ENCODE results near the gene ATRIP. TPM values are rescaled to one million over a fixed set of nuclear protein-coding genes. Genes with fewer than 3 reads are reported as not detected.

ATRIP gene
- total and polyA plus RNA-seq, 2 experiments from 2014 or later, result 4.2 to 8.4 TPM

GRCh38 chr3:48474619-48475018 lies 28.1 kb downstream of the ATRIP start:
- no peak overlapping the region for H3K4me2 ChIP-seq (ENCODE audit: unreplicated experiment)
- no peak for DNase-seq
- H3K4me3 ChIP-seq, result no peak overlapping the region
- no peaks in the 10 kb centered on the region for H3K9me2 ChIP-seq (ENCODE audit: insufficient read depth)
- no peaks in the 10 kb centered on the region for H3K27me3 ChIP-seq (replicated peaks; ENCODE audit: insufficient read depth)
- H4K20me1 ChIP-seq (ENCODE audit: insufficient read depth), result no peaks in the 10 kb centered on the region
- TF ChIP-seq EZH2 (IDR thresholded peaks at IDR 0.05; ENCODE audit: insufficient read depth, poor library complexity, severe bottlenecking) (no peak), EZH2phosphoT487 (IDR thresholded peaks at IDR 0.05; ENCODE audit: insufficient read depth, low read depth) (no peak)
- peaks cover 31% of the 10 kb centered on the region for H3K79me2 ChIP-seq (ENCODE audit: insufficient read depth)
- no peaks in the 10 kb centered on the region for H3K36me3 ChIP-seq (ENCODE audit: low read depth)
- no peak overlapping the region for H3K27ac ChIP-seq
- H3K9ac ChIP-seq, result no peak overlapping the region
- WGBS, 2 experiments (ENCODE audit: low coverage in 1 of 2, low lambda C conversion rate in 2 of 2, missing lambda C conversion rate in 2 of 2), result 70 to 80% methylated on average over 4 of the region's 4 CpGs
- peaks cover 11% of the 10 kb centered on the region; the same call in 1 of the 2 replicates for H3K4me1 ChIP-seq (ENCODE audit: insufficient read depth)
- no peak overlapping the region for H2AFZ ChIP-seq
- in situ Hi-C loops (cut with MboI), result no loop called here
- H3F3A ChIP-seq (ENCODE audit: insufficient read depth), result peaks cover 8% of the 10 kb centered on the region; the same call in 1 of the 2 replicates
- no peaks in the 10 kb centered on the region for H3K9me3 ChIP-seq (ENCODE audit: low read depth)

GRCh38 chr3:48475188-48475587 lies 28.7 kb downstream of the ATRIP start:
- Histone ChIP-seq H3K9me2 (ENCODE audit: insufficient read depth) (no peaks in the 10 kb centered on the region), H3K9me3 (ENCODE audit: low read depth) (no peaks in the 10 kb centered on the region), H3K9ac (no peak overlapping the region), H3K4me3 (no peak overlapping the region), H3K27ac (no peak overlapping the region), H3K27me3 (replicated peaks; ENCODE audit: insufficient read depth) (no peaks in the 10 kb centered on the region), H3F3A (ENCODE audit: insufficient read depth) (peaks cover 8% of the 10 kb centered on the region; the same call in 1 of the 2 replicates), H3K4me1 (ENCODE audit: insufficient read depth) (peaks cover 11% of the 10 kb centered on the region; the same call in 1 of the 2 replicates), H2AFZ (no peak overlapping the region), H4K20me1 (ENCODE audit: insufficient read depth) (no peaks in the 10 kb centered on the region), H3K36me3 (ENCODE audit: low read depth) (no peaks in the 10 kb centered on the region), H3K4me2 (ENCODE audit: unreplicated experiment) (no peak overlapping the region), H3K79me2 (ENCODE audit: insufficient read depth) (peaks cover 25% of the 10 kb centered on the region)
- no peak for TF ChIP-seq EZH2 (IDR thresholded peaks at IDR 0.05; ENCODE audit: insufficient read depth, poor library complexity, severe bottlenecking)
- TF ChIP-seq EZH2phosphoT487 (IDR thresholded peaks at IDR 0.05; ENCODE audit: insufficient read depth, low read depth), result no peak
- DNase-seq, result no peak
- in situ Hi-C loops (cut with MboI), result no loop called here
- 75 to 78% methylated on average over 11 of the region's 11 CpGs for WGBS, 2 experiments (ENCODE audit: low coverage in 1 of 2, low lambda C conversion rate in 2 of 2, missing lambda C conversion rate in 2 of 2)

- H3K79me2 ChIP-seq (ENCODE audit: insufficient read depth), result peaks cover 11% of the 10 kb centered on the region
- H3K9me3 ChIP-seq (ENCODE audit: low read depth), result no peaks in the 10 kb centered on the region
- H3K9me2 ChIP-seq (ENCODE audit: insufficient read depth), result no peaks in the 10 kb centered on the region
- DNase-seq, result no peak
- H3K4me1 ChIP-seq (ENCODE audit: insufficient read depth), result peaks cover 10% of the 10 kb centered on the region; the same call in 1 of the 2 replicates
- no peaks in the 10 kb centered on the region for H3K27me3 ChIP-seq (replicated peaks; ENCODE audit: insufficient read depth)
- H4K20me1 ChIP-seq (ENCODE audit: insufficient read depth), result no peaks in the 10 kb centered on the region
- no peak overlapping the region for H3K4me3 ChIP-seq
- no peak overlapping the region for H2AFZ ChIP-seq
- no peak for TF ChIP-seq EZH2 (IDR thresholded peaks at IDR 0.05; ENCODE audit: insufficient read depth, poor library complexity, severe bottlenecking)
- TF ChIP-seq EZH2phosphoT487 (IDR thresholded peaks at IDR 0.05; ENCODE audit: insufficient read depth, low read depth), result no peak
- peaks cover 8% of the 10 kb centered on the region; the same call in 1 of the 2 replicates for H3F3A ChIP-seq (ENCODE audit: insufficient read depth)
- no peaks in the 10 kb centered on the region for H3K36me3 ChIP-seq (ENCODE audit: low read depth)
- no peak overlapping the region for H3K4me2 ChIP-seq (ENCODE audit: unreplicated experiment)
- H3K9ac ChIP-seq, result no peak overlapping the region
- WGBS, 2 experiments (ENCODE audit: low coverage in 1 of 2, low lambda C conversion rate in 2 of 2, missing lambda C conversion rate in 2 of 2), result 84 to 91% methylated on average over 8 to 9 of the region's 9 CpGs
- in situ Hi-C loops (cut with MboI), result no loop called here
- H3K27ac ChIP-seq, result no peak overlapping the region
These were observed 30.0 kb downstream of the ATRIP start for GRCh38 chr3:48476426-48477053.

GRCh38 chr3:48477959-48478520 lies 31.5 kb downstream of the ATRIP start:
- Histone ChIP-seq H3K9me2 (ENCODE audit: insufficient read depth) (no peaks in the 10 kb centered on the region), H3K4me1 (ENCODE audit: insufficient read depth) (peaks cover 3% of the 10 kb centered on the region; the same call in 1 of the 2 replicates), H3K36me3 (ENCODE audit: low read depth) (no peaks in the 10 kb centered on the region), H4K20me1 (ENCODE audit: insufficient read depth) (no peaks in the 10 kb centered on the region), H2AFZ (no peak overlapping the region), H3K4me2 (ENCODE audit: unreplicated experiment) (no peak overlapping the region), H3K4me3 (no peak overlapping the region), H3K79me2 (ENCODE audit: insufficient read depth) (no peaks in the 10 kb centered on the region), H3K27ac (no peak overlapping the region), H3F3A (ENCODE audit: insufficient read depth) (peaks cover 8% of the 10 kb centered on the region; the same call in 1 of the 2 replicates), H3K9ac (no peak overlapping the region), H3K9me3 (ENCODE audit: low read depth) (no peaks in the 10 kb centered on the region), H3K27me3 (replicated peaks; ENCODE audit: insufficient read depth) (no peaks in the 10 kb centered on the region)
- in situ Hi-C loops (cut with MboI), result no loop called here
- TF ChIP-seq EZH2phosphoT487 (IDR thresholded peaks at IDR 0.05; ENCODE audit: insufficient read depth, low read depth), result no peak
- DNase-seq, result no peak
- WGBS, 2 experiments (ENCODE audit: low coverage in 1 of 2, low lambda C conversion rate in 2 of 2, missing lambda C conversion rate in 2 of 2), result 78 to 80% methylated on average over 9 of the region's 9 CpGs
